ENCODE data around the gene GSS.

The GSS gene

DNA sequence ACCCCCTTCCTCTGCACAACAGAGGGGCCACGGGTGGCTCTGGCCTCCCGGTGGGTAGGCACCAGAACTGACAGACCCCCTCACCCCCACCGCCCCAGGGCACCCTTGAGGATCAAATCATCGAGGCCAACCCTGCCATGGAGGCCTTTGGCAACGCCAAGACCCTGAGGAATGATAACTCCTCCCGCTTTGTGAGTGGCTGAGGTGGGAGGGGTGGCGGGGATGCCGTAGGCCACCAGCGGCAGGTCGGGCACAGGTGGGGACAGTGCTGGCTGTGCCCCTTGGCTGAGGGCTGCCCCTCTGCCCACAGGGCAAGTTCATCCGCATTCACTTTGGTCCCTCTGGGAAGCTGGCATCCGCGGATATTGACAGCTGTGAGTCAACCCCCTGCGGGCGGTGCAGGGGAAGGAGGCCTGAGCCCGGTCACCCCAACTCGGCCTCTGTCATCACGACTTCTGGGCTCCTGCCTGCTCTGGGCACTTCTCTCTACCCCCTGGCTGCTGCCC, 29.2 kb upstream of the GSS start:
- H3K4me3 ChIP-seq (ENCODE audit: control insufficient read depth, low read depth, low read length): no peak overlapping the region
- TF ChIP-seq, protein P1, sequence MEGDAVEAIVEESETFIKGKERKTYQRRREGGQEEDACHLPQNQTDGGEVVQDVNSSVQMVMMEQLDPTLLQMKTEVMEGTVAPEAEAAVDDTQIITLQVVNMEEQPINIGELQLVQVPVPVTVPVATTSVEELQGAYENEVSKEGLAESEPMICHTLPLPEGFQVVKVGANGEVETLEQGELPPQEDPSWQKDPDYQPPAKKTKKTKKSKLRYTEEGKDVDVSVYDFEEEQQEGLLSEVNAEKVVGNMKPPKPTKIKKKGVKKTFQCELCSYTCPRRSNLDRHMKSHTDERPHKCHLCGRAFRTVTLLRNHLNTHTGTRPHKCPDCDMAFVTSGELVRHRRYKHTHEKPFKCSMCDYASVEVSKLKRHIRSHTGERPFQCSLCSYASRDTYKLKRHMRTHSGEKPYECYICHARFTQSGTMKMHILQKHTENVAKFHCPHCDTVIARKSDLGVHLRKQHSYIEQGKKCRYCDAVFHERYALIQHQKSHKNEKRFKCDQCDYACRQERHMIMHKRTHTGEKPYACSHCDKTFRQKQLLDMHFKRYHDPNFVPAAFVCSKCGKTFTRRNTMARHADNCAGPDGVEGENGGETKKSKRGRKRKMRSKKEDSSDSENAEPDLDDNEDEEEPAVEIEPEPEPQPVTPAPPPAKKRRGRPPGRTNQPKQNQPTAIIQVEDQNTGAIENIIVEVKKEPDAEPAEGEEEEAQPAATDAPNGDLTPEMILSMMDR (IDR thresholded peaks at IDR 0.05; ENCODE audit: control insufficient read depth, insufficient read depth, low read depth, low read length, missing control alignments): no peak
- no peak for DNase-seq (ENCODE audit: low read depth)

DNA sequence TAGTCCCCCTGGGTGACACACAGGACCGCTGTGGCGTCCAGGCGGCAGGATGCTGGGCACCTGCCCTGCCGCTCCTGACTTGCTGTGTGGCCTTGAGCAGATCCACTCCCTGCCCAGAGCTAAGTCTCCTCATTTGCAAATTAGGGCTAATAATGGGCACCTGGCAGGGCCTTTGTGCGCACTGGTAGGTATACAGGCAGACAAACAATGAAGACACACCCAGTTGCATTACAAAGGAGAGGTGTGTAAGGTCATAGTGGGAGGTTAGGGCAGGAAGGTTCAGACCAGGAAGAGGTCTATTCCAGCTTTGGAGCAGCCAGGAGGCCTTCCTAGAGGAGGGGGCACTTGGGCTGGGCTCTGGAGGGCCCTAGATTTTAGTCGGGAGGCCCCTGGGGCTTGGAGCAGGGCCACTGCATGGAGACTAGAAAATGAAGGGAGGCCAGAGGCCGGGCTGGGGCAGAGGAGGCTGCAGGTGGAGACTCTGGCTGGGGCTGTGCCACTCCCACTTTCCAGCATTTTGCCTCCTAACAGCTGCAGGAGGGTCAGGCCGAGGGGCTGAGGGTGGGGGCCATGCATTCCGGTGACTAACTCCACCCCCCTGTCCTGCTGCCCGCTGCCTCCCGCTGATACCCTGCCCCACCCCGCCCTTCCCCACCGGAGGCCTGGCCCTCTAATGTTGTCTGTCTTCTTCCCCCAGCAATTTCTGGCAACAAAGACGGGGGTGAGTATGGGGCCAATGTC, 28.6 kb upstream of the GSS start:
- no peak overlapping the region for H3K4me3 ChIP-seq (ENCODE audit: control insufficient read depth, low read depth, low read length)
- TF ChIP-seq, protein P1 (IDR thresholded peaks at IDR 0.05; ENCODE audit: control insufficient read depth, insufficient read depth, low read depth, low read length, missing control alignments): no peak
- DNase-seq (ENCODE audit: low read depth): no peak

DNA sequence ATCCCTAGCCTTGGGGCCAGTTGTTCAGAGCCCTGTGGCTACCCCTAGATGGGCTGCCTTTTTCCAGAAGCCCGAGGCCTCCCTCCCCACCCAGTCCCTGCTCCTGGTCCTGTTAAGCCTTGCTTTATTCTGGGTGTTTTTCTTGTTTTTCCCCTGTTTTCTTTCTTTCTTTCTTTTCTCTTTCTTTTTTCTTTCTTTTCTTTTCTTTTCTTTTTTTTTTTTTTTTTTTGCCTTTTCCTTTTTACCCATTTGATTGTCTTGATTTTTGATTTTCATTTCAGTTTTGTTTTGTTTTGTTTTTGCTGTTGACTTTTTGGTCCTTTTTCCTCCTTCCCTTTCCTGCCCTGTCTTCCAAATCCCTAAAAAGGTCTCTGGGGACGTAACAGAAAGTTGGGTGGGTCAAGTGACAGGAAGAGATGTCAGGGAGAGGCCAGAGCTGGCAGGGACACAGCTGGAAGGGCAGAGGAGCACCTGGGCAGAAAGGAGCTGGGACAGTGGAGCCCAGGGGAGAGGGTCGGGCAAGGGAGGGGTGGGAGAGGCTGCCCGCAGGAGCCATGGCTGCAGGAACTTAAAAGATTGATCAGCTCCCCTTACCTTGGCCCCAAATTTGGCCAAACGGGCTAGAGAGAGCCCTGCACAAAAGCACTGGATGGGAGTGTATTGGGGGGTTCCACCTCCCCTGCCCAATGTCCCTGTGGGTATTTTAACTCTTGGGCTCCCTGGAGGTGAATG, 27.6 kb upstream of the GSS start:
- no peak for DNase-seq (ENCODE audit: low read depth)
- H3K4me3 ChIP-seq (ENCODE audit: control insufficient read depth, low read depth, low read length): no peak overlapping the region

GRCh38 chr20:34982270-34983088, 26.9 kb upstream of the GSS start:
- TF ChIP-seq, protein P1 (IDR thresholded peaks at IDR 0.05; ENCODE audit: control insufficient read depth, insufficient read depth, low read depth, low read length, missing control alignments): no peak
- no peak for DNase-seq (ENCODE audit: low read depth)
- H3K4me3 ChIP-seq (ENCODE audit: control insufficient read depth, low read depth, low read length): no peak overlapping the region

More for the DNA sequence above, 27.6 kb upstream of the GSS start:
- TF ChIP-seq, protein P1 (IDR thresholded peaks at IDR 0.05; ENCODE audit: control insufficient read depth, insufficient read depth, low read depth, low read length, missing control alignments): no peak

GRCh38 chr20:34980543-34981233, 25.1 kb upstream of the GSS start:
- DNase-seq (ENCODE audit: low read depth): no peak
- no peak overlapping the region for H3K4me3 ChIP-seq (ENCODE audit: control insufficient read depth, low read depth, low read length)
- TF ChIP-seq, protein P1 (IDR thresholded peaks at IDR 0.05; ENCODE audit: control insufficient read depth, insufficient read depth, low read depth, low read length, missing control alignments): no peak

Measured in AG09309 (cell line).